IPS DF 19.7 (cell line): ENCODE data around the gene MAEA.

Experiments used
- DNase-seq: peaks from one replicate; pipeline ENCODE4 v3.0.0-alpha.2; 2013; ENCODE audit warnings: low read depth, low spot score

MAEA gene

GRCh38 chr4:1377606-1378261 lies 88.0 kb downstream of the MAEA start:
- DNase-seq, result no peak

GRCh38 chr4:1378559-1379231 lies 89.0 kb downstream of the MAEA start:
- no peak for DNase-seq

- DNase-seq, result no peak
Measured at GRCh38 chr4:1379351-1379781, 89.7 kb downstream of the MAEA start.

GRCh38 chr4:1379801-1380331 lies 90.2 kb downstream of the MAEA start:
- DNase-seq, result no peak

GRCh38 chr4:1380368-1381151 lies 90.9 kb downstream of the MAEA start:
- DNase-seq, result no peak

- DNase-seq, result no peak
Measured at GRCh38 chr4:1381181-1381621, 91.5 kb downstream of the MAEA start.

- DNase-seq, result no peak
Measured at GRCh38 chr4:1381944-1382541, 92.4 kb downstream of the MAEA start.

GRCh38 chr4:1382776-1383727 lies 93.4 kb downstream of the MAEA start:
- DNase-seq, result no peak

- DNase-seq, result no peak
Measured at GRCh38 chr4:1383728-1384591, 94.3 kb downstream of the MAEA start.

GRCh38 chr4:1384675-1385372 lies 95.1 kb downstream of the MAEA start:
- no peak for DNase-seq

- no peak for DNase-seq
Measured at GRCh38 chr4:1385373-1386340, 96.0 kb downstream of the MAEA start.
